Muscle layer of colon (tissue), 2 donors: ENCODE results near the gene APOBEC3B.

Experiments used
- H3K27ac ChIP-seq: one replicate; pipeline ENCODE4 v1.7.0; 2013; ENCODE audit warnings: low read depth, mild to moderate bottlenecking, low read length, moderate library complexity
- H3K27me3 ChIP-seq, 2 donors: one replicate each; pipeline ENCODE4 v1.7.0; 2013; ENCODE audit warnings: low read length in 2 of 2, mild to moderate bottlenecking in 2 of 2; ENCODE audit not compliant: insufficient read depth in 2 of 2, control insufficient read depth in 1 of 2
- H3K36me3 ChIP-seq: one replicate; pipeline ENCODE4 v1.7.0; 2013; ENCODE audit warnings: mild to moderate bottlenecking, low read length; ENCODE audit not compliant: insufficient read depth
- H3K4me1 ChIP-seq: one replicate; pipeline ENCODE4 v1.7.0; 2013; ENCODE audit warnings: mild to moderate bottlenecking, low read length; ENCODE audit not compliant: insufficient read depth
- H3K4me3 ChIP-seq, 2 donors: one replicate each; pipeline ENCODE4 v1.7.0; 2013; ENCODE audit warnings: low read length in 2 of 2, low read depth in 1 of 2, mild to moderate bottlenecking in 1 of 2, moderate library complexity in 1 of 2
- H3K9ac ChIP-seq: one replicate; pipeline ENCODE4 v1.7.0; 2013; ENCODE audit warnings: low read length
- H3K9me3 ChIP-seq: one replicate; pipeline ENCODE4 v1.7.0; 2013; ENCODE audit warnings: mild to moderate bottlenecking, low read length
- donor health status: abdominal sarcoma.
- donor health status: Adenocarcinoma of cecum.

Gene APOBEC3B

DNA sequence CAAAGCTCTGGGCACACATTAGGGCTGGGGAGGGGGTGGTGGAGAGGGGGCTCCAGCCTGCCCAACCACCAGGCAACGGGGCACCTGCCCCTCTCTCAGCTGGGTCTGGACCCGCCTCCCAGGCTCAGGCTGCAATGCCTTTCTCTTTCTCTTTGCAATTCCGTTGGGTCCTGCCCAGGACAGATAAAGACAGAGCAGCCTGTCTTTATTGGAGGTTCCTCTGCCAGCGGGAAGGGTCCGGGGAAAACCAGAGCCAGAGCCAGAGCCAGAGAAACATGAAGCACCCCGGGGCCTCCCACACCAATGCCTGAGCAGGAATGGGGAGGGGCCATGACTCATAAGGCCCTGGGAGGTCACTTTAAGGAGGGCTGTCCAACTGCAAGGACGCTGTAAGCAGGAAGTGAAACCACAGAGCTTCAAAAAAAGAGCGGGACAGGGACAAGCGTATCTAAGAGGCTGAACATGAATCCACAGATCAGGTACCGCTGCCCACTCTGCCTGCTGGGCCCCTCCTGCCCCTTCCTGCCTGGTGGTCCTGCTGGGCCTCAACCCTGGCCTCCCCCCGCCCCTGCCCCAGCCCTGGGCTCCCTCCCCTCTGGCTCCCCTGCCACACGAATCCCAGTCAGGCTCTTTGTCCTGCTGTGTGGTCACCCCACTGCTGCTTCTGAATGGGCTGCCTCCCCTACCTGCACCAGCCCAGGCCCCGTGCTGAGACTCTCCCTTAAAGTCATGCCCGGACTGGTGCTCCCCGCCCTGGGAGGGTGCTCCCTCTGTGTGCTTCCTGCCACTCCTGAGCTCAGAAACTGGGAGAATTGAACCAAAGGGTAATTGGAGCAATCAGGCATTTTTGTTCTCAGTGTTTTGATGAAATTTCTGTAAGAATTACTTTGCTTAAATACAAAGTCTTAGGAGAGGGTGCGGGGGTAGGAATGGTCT lies at the start of gene APOBEC3B:
APOBEC3B (plus strand) TSS at position 356 of the 936 bp plus-strand sequence; CDS start at position 463, 107 bp downstream.
- Histone ChIP-seq H3K27ac (peak within 1 kb of the TSS; percentile 75), H3K9me3 (no peaks in the 10 kb centered on the region), H3K4me1 (peaks cover 12% of the 10 kb centered on the region), H3K4me3 (peak within 1 kb of the TSS; percentile 21 to 80), H3K36me3 (no peaks in the 10 kb centered on the region), H3K27me3 (no peaks in the 10 kb centered on the region), H3K9ac (peak within 1 kb of the TSS; percentile 27)

DNA sequence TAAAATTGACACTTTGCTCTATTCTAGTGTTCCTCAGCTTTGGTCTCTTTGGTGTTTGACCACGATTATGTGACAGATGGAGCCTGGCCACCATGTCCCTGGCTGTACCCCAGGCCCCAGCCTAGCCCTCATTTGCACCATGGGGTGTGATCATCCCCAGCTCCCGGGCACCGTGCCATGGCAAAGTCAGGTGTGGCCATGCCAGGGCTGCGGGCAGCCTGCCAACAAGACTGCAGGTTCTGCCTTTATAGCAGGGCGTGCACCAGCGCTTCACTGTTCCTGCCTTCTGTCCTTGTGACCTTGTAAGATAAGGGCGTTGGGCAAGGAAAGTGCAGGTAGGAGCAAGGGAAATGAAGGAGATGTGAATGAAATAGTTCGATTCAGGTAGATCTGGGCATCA lies 47.1 kb upstream of the APOBEC3B start:
- H3K4me1 ChIP-seq = no peaks in the 10 kb centered on the region
- no peaks in the 10 kb centered on the region for H3K36me3 ChIP-seq
- no peaks in the 10 kb centered on the region for H3K9me3 ChIP-seq
- H3K9ac ChIP-seq = no peak overlapping the region
- no peaks in the 10 kb centered on the region for H3K27me3 ChIP-seq
- H3K27ac ChIP-seq = no peak overlapping the region
- no peak overlapping the region for H3K4me3 ChIP-seq

GRCh38 chr22:38935616-38936015 lies 46.5 kb upstream of the APOBEC3B start:
- no peaks in the 10 kb centered on the region for H3K27me3 ChIP-seq
- H3K9ac ChIP-seq = no peak overlapping the region
- H3K4me1 ChIP-seq = no peaks in the 10 kb centered on the region
- H3K4me3 ChIP-seq = no peak overlapping the region
- no peak overlapping the region for H3K27ac ChIP-seq
- H3K9me3 ChIP-seq = no peaks in the 10 kb centered on the region
- no peaks in the 10 kb centered on the region for H3K36me3 ChIP-seq

GRCh38 chr22:38936562-38936961 lies 45.6 kb upstream of the APOBEC3B start:
- H3K9me3 ChIP-seq = no peaks in the 10 kb centered on the region
- H3K4me1 ChIP-seq = no peaks in the 10 kb centered on the region
- H3K27me3 ChIP-seq = no peaks in the 10 kb centered on the region
- no peaks in the 10 kb centered on the region for H3K36me3 ChIP-seq
- H3K27ac ChIP-seq = no peak overlapping the region
- H3K9ac ChIP-seq = no peak overlapping the region
- H3K4me3 ChIP-seq = no peak overlapping the region

GRCh38 chr22:38937036-38937435 lies 45.1 kb upstream of the APOBEC3B start:
- no peak overlapping the region for H3K9ac ChIP-seq
- no peaks in the 10 kb centered on the region for H3K9me3 ChIP-seq
- no peak overlapping the region for H3K4me3 ChIP-seq
- no peak overlapping the region for H3K27ac ChIP-seq
- no peaks in the 10 kb centered on the region for H3K4me1 ChIP-seq
- H3K27me3 ChIP-seq = no peaks in the 10 kb centered on the region
- H3K36me3 ChIP-seq = no peaks in the 10 kb centered on the region

DNA sequence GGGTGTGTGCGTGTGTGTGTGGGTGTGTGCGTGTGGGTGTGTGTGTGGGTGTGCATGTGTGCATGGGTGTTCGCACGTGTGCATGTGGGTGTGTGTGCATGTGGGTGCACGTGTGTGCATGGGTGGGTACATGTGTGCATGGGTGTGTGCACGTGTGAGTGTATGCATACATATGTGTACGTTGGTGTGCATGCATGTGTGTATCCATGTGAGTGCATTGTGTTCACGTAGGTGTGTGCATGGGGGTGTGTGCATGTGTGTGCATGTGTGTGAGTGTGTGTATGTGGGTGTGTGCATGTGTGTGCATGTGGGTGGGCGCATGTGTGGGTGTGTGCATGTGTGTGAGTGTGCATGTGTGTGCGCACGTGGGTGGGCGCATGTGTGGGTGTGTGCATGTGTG lies 44.6 kb upstream of the APOBEC3B start:
- Histone ChIP-seq H3K4me3 (no peak overlapping the region), H3K36me3 (no peaks in the 10 kb centered on the region), H3K27me3 (no peaks in the 10 kb centered on the region), H3K9ac (no peak overlapping the region), H3K4me1 (no peaks in the 10 kb centered on the region), H3K27ac (no peak overlapping the region), H3K9me3 (no peaks in the 10 kb centered on the region)

DNA sequence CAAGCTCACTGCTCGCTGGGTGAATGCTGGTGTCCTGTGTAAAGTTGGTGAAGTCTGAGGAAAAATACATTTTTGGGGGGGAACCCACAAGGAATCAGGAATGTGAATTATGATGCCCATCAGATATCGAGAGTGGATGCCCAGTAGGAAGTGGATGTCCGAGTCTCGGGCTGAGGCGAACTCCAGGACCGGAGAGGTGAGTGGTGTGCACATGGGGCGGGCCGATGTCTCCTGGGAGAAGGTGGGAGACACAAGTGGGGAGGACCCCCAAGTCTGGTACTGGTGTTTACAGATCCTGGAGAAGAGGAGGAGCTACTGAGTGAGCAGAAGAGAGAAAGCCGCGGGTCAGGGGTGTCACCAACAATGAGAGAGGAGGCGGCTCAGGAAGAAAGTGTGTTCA lies 43.9 kb upstream of the APOBEC3B start:
- Histone ChIP-seq H3K27ac (no peak overlapping the region), H3K27me3 (no peaks in the 10 kb centered on the region), H3K4me1 (no peaks in the 10 kb centered on the region), H3K9me3 (no peaks in the 10 kb centered on the region), H3K9ac (no peak overlapping the region), H3K4me3 (no peak overlapping the region), H3K36me3 (no peaks in the 10 kb centered on the region)

DNA sequence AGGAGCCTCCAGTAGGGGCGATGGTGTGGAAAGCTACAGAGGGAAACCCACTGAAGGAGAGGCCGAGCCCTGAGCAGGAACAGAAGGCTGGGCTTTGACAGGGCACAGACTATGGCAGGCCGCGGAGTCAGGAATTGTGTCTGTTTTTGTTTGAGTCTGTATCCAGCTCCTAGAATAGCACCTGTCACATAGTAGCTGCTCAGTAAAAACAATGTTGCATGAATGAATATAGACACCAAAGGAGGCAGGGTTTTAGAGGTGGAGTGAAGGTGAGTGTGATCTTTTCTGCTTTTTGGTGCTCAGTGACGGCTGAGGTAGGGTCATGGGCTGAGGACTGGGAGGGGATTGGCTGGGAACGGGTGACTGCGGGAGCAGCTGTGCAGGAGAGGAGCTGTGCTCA lies 43.2 kb upstream of the APOBEC3B start:
- no peaks in the 10 kb centered on the region for H3K27me3 ChIP-seq
- H3K4me3 ChIP-seq = no peak overlapping the region
- H3K27ac ChIP-seq = no peak overlapping the region
- H3K4me1 ChIP-seq = no peaks in the 10 kb centered on the region
- H3K36me3 ChIP-seq = no peaks in the 10 kb centered on the region
- no peak overlapping the region for H3K9ac ChIP-seq
- H3K9me3 ChIP-seq = no peaks in the 10 kb centered on the region

DNA sequence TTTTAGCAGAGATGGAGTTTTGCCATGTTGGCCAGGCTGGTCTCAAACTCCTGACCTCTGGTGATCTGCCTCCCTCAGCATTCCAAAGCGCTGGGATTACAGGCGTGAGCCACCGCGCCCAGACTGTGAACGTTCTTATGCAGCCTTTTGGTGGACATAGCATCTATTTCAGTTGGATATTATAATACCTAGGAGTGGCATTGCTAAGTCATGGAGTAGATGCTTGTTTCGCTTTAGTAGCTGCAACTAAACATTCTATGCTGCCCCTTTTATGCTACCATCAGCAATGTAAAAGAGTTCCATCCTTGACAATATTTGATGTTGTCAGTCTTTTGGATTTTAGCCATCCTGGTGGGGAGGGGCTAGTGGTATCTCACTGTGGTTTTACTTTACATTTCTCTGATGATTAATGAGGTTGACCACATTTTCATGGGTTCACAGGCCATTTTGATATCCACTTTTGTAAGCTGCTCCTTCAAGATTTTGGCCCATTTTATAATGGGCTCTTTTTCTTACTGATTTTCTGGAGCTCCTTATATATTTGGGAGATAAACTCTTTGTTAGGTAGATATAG lies 41.2 kb upstream of the APOBEC3B start:
- no peaks in the 10 kb centered on the region for H3K4me1 ChIP-seq
- H3K9ac ChIP-seq = no peak overlapping the region
- H3K9me3 ChIP-seq = no peaks in the 10 kb centered on the region
- no peaks in the 10 kb centered on the region for H3K36me3 ChIP-seq
- no peak overlapping the region for H3K4me3 ChIP-seq
- H3K27ac ChIP-seq = no peak overlapping the region
- H3K27me3 ChIP-seq = peaks cover 0 to 11% of the 10 kb centered on the region in 2 donors

GRCh38 chr22:38941488-38941987 lies 40.6 kb upstream of the APOBEC3B start:
- Histone ChIP-seq H3K27me3 (peaks cover 0 to 11% of the 10 kb centered on the region in 2 donors), H3K4me1 (no peaks in the 10 kb centered on the region), H3K36me3 (no peaks in the 10 kb centered on the region), H3K4me3 (no peak overlapping the region), H3K27ac (no peak overlapping the region), H3K9ac (no peak overlapping the region), H3K9me3 (no peaks in the 10 kb centered on the region)

- H3K36me3 ChIP-seq = no peaks in the 10 kb centered on the region
- H3K4me1 ChIP-seq = no peaks in the 10 kb centered on the region
- H3K27ac ChIP-seq = no peak overlapping the region
Measured at GRCh38 chr22:38942702-38943101, 39.4 kb upstream of the APOBEC3B start.

More at GRCh38 chr22:38942702-38943101, 39.4 kb upstream of the APOBEC3B start:
- H3K9me3 ChIP-seq = no peaks in the 10 kb centered on the region
- H3K4me3 ChIP-seq = no peak overlapping the region
- peaks cover 0 to 16% of the 10 kb centered on the region in 2 donors for H3K27me3 ChIP-seq
- H3K9ac ChIP-seq = no peak overlapping the region
